GM10248 (cell line): ENCODE measurements around the gene SUGT1.
"Not testable (repeated sequence)": the region's sequence is repeated elsewhere in the genome, so short reads cannot be mapped to it uniquely, and the experiment has no call there.

Source experiments
- CTCF ChIA-PET: fragments of 300-600 bp; sonication (Branson Sonifier 250); formaldehyde crosslinking; extraction: SDS; loops from one replicate; lab custom pipeline; 2021; ENCODE audit warnings: antibody characterized with exemption; lab: Yijun Ruan, JAX
- POLR2A ChIA-PET: fragments of 350-650 bp; sonication (Branson Sonifier 250); formaldehyde crosslinking; extraction: SDS; loops from one replicate; lab custom pipeline; 2020; ENCODE audit warnings: antibody characterized with exemption; lab: Yijun Ruan, JAX
- DNase-seq: peaks from one replicate; pipeline ENCODE4 v3.0.0; 2012; ENCODE audit errors: extremely low spot score
- TF ChIP-seq, protein P1 (sequence below): IDR thresholded peaks from 2 replicates; pipeline ENCODE4 v1.5.1; 2012; ENCODE audit warnings: mild to moderate bottlenecking, low read depth; ENCODE audit errors: extremely low read depth, missing control alignments, control extremely low read depth

The SUGT1 gene

GRCh38 chr13:52695856-52696255, 43.2 kb downstream of the SUGT1 start:
- TF ChIP-seq, protein P1, sequence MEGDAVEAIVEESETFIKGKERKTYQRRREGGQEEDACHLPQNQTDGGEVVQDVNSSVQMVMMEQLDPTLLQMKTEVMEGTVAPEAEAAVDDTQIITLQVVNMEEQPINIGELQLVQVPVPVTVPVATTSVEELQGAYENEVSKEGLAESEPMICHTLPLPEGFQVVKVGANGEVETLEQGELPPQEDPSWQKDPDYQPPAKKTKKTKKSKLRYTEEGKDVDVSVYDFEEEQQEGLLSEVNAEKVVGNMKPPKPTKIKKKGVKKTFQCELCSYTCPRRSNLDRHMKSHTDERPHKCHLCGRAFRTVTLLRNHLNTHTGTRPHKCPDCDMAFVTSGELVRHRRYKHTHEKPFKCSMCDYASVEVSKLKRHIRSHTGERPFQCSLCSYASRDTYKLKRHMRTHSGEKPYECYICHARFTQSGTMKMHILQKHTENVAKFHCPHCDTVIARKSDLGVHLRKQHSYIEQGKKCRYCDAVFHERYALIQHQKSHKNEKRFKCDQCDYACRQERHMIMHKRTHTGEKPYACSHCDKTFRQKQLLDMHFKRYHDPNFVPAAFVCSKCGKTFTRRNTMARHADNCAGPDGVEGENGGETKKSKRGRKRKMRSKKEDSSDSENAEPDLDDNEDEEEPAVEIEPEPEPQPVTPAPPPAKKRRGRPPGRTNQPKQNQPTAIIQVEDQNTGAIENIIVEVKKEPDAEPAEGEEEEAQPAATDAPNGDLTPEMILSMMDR = no peak
- peak; percentile 22 for DNase-seq
- POLR2A ChIA-PET = no interaction called here
- CTCF ChIA-PET = interaction anchor here (1.1 kb wide), 1 partner anchor 43 kb away, joined by 3 read pairs; the partner anchor contains the start of gene SUGT1

DNA sequence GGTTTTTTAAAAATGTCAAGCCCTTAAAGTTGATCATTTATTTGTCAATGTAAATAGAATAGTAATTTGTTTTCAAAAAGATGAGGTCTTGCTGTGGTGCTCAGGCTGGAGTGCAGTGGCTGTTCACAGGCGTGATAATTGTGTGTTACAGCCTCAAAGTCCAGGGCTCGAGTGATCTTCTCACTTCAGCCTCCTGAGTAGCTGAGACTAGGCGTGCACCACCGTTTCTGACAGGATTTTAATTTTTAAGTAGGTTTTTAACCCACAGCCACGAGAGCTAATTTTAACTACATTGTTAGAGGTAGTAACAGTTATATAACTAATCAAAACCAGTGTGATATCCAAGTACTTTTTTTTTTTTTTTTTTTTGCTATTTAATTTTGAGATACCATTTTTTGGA, 43.9 kb downstream of the SUGT1 start:
- TF ChIP-seq, protein P1 = no peak
- ChIA-PET CTCF (interaction anchor here (1.1 kb wide), 1 partner anchor 44 kb away, joined by 3 read pairs; the partner anchor contains the start of gene SUGT1), POLR2A (no interaction called here)
- DNase-seq = no peak

- ChIA-PET POLR2A (no interaction called here), CTCF (interaction anchor here (1.1 to 2.1 kb wide), 5 partner anchors 13 to 107 kb away, joined by 3 to 6 read pairs (median 5); no protein-coding TSS in a partner anchor)
- TF ChIP-seq, protein P1 = no peak
- no peak for DNase-seq
These were observed 49.3 kb downstream of the SUGT1 start for GRCh38 chr13:52701728-52702465.

GRCh38 chr13:52703482-52703881, 50.8 kb downstream of the SUGT1 start:
- TF ChIP-seq, protein P1 = no peak

GRCh38 chr13:52706081-52706480, 53.4 kb downstream of the SUGT1 start:
- TF ChIP-seq, protein P1 = no peak
- DNase-seq = no peak
- CTCF ChIA-PET = interaction anchor here (1.0 to 1.3 kb wide), 2 partner anchors 19 to 20 kb away, joined by 4 read pairs; no protein-coding TSS in a partner anchor
- POLR2A ChIA-PET = no interaction called here

More at GRCh38 chr13:52703482-52703881, 50.8 kb downstream of the SUGT1 start:
- CTCF ChIA-PET = interaction anchor here (1.6 kb wide), 1 partner anchor 9 kb away, joined by 6 read pairs; no protein-coding TSS in a partner anchor
- POLR2A ChIA-PET = no interaction called here
- DNase-seq = no peak

DNA sequence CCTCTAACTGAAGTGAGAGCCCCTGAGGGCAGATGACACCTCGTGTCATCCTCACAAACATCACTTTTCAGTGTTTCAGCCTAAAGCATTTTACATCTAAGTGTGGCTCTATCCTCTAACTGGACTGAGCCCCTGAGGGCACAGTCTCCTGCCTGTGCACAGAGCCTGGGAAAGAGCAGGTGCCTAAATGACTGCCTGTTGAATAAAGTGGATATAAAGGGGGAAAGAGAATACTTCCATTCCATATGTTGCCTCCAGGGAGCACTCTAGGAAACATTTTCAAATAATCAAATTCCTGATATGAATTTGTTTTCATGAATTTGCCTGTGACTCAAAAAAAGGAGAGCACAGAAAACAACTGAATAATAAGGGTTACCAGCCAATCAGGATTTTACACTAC, 54.7 kb downstream of the SUGT1 start:
- DNase-seq = no peak
- ChIA-PET CTCF (no interaction called here), POLR2A (no interaction called here)
- TF ChIP-seq, protein P1 = no peak

DNA sequence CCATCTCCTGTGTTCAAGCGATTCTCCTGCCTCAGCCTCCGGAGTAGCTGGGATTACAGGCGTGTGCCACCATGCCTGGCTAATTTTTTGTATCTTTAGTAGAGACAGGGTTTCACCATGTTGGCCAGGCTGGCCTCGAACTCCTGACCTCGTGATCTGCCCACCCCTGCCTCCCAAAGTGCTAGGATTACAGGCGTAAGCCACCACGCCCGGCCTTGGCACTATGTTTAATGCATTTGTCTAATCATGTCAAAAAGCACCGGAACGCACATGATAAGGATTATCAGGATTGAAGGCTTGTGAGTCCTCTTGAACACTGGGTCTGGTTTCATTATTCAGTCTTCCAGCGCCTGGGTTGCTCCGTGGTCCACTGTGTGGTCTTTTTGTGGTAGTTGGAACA, 55.6 kb downstream of the SUGT1 start:
- POLR2A ChIA-PET, DNase-seq: not testable (repeated sequence)
- CTCF ChIA-PET = interaction anchor here (1.0 to 1.4 kb wide), 2 partner anchors 9 to 18 kb away, joined by 3 to 6 read pairs; no protein-coding TSS in a partner anchor
